HG02678 (cell line): Measurements from ENCODE around the gene MTA1.

Experiments used
- ATAC-seq: cut with Tn5 transposase; IDR thresholded peaks from one replicate; pipeline ENCODE4 v1.9.1; 2021; ENCODE audit warnings: mild to moderate bottlenecking, moderate library complexity; ENCODE audit not compliant: unreplicated experiment

MTA1 gene

DNA sequence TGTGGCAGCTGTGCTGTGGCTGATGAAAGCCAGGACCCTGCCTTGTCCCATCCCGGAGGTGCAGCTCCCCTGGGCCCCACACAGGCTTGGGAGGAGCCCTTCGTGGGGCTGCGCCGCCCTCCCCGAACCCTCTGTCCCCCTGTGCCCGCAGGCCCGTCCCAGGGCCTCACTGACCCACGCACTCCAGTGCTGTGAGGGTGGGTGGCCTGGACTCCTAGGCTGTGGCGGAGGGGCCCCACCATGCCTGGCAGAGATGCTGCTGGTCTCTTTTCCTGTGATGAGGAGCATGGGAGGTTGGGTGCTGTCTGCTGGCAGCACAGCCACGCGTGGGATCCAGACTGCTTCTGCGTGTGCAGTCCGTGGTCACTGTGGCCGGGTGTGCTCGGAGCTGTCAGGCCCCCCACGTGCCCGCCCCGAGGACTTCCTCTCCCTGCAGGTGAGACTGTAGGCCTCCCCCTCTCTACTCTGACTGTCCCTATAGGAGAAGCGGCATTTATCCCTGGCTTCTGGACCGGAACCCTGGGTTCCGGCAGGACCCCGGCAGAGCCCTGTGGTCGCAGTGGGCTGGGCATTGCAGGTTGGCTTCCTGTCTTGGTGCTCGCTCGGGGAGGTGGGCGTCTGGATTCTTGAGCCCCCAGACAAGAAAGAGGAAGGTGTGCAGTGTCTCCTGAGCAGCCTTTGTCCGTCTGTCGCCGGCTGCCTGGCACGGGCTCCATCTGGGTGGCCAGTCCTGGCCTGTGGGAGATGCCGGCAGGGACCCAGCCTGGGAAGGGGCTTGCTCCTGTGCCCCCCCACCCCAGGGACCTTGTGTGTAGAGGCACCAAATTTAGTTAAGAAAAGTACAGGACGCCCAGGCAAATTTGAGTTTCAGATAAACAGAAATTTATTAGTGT lies 2.3 kb downstream of the MTA1 start:
- ATAC-seq = no peak

DNA sequence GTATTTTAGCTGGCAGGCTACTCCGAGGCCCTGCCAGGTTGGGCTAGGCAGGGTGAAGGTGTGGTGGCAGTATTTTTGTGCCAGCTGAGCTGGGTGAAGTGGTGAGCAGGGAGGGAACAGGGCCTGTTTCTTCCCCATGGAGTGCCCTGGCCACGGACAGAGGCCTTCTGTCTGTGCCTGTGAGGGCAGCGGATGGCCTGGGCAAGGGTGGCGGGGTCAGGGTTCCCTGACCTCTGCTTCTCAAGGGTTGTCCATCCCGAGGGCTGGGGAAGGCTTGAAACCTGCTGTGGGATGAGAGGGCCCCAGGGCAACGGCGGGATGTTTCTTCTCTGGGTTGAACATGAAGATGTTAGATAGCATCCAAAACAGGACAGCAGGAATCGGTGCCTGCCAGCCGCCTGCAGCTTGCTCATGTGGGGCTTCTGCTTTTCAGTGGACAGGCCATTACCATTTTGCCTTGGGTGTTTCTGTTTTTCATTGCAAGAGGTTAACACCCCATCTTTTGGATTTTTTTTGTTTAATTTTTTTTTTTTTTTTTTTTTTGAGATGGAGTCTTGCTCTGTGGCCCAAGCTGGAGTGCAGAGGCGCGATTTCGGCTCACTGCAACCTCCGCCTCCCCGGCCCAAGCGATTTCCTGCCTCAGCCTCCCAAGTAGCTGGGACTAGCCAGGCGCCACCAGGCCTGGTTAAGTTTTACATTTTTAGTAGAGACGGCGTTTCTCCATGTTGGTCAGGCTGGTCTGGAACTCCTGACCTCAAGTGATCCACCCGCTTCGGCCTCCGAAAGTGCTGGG lies 3.3 kb downstream of the MTA1 start:
- ATAC-seq = no peak

DNA sequence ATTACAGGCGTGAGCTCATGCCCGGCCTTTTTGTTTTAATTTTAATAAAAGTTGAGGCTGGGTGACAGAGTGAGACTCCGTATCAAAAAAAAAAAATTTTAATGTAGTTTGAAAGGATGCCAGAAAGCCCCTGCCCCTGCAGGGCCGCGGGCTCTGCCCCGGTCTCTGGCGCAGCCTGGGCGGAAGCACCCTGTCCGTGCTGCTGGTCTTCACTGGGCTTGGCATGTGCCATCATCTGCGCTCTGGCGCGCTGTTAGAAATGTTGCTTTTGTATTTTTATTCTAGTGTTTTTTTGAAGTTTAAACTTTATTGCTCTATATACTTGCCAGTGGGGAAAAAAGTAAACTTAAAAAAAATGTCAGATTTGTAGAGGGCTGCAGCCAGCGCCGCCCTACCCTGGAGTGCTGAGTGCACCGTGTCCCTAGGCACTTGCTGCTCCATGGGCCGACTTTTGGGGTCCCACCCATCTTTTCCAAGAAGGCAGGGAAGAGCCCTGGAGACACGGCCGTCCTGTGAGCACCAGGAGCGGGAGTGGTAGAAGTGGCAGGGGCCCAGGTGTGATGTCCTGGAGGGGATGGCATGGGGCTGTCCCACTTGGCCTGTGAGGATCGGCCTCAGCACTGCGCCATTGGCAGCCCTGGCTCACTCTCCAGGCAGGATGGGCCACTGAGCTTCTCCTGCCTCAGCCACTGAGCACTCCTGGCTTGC lies 4.0 kb downstream of the MTA1 start:
- ATAC-seq = no peak

DNA sequence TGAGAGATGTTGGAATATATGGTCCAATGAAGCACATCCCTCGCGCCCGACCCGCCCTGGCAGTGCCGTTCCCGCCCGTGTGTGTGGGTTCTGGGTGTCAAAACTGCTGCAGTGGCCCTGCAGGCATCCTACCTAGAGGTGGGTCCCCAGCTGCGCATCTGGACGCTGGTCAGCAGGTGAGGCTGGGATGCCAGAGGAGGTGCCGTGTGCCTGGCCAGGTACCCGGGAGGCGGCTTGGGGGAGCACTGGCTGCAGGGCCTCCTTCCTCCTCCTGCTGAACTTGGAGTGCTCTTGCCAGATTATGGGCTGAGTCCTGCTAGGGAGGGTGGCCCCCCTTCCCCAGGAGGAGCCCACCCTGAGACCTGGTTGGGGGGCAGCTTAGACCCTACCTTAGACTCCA lies 5.2 kb downstream of the MTA1 start:
- ATAC-seq = no peak

DNA sequence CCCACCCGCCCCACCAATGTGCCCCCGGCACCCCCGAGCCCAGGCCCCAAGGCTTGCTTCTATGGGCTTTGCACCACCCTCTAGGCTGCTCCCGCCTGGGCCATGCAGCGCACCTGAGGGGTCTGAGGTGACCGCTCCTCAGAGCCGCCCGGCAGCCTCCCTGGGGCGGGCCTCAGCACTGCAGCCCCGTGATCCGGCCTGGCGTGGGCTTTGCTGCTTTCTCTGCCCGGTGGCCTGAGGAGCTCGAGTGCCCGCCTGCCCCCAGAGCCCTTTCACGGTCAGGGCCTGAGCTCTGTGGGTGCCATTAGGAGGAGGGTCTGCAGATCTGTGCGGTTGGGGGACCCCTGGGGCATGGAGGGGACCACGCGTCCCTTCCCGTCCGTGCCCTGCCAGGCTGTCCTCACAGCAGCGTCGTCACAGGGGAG lies 6.2 kb downstream of the MTA1 start:
- no peak for ATAC-seq

DNA sequence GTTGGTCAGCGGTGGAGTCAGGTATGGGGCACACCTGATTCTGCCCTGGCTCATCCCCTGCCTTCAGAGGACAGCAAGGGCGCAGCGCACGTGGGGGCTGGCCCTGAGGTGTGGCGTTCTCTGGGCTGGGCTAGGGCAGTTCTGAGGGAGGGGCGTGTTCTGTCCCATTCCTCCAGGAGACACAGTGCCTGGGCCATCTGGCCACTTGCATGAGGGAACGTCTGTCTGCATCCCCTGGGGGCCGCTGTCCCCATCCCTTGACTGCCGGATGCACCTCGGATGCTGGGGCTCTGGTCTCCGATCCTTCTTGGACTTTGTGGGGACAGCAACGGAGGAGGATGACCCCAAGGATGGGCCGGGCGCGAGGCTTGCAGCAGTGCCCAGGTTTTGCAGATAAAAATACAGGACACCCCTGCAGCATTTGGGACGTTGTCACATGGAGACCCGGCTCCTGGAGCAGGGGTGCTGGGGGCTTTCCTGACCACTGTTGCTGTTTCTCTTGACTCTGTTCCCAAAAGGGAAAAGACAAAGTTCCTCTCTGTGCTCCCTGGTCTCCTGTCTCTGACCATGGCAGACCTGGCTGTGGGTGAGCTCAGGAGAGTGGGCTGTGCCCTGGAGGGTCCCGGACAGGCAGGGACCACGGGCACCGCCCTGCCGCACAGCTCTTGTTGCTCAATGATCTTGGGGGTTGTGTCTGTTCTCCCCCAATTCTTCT lies 6.9 kb downstream of the MTA1 start:
- no peak for ATAC-seq

DNA sequence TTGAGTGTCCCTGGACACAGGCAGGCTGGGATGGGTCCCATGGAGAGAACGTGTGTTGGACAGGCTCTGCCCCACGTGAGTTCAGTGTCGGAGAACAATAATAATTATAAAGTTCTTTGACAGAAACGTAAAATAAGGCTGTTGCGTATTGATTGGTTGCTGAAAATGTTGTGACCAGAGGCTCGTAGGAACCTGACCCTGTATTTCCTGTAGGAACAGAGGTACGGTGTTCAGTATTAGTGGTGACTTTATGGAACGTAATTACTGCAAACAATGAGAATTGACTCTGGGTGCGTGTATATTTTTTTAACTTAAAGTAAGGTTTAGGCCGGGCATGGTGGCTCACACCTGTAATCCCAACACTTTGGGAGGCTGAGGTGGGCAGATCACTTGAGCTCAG lies 7.8 kb downstream of the MTA1 start:
- no peak for ATAC-seq

DNA sequence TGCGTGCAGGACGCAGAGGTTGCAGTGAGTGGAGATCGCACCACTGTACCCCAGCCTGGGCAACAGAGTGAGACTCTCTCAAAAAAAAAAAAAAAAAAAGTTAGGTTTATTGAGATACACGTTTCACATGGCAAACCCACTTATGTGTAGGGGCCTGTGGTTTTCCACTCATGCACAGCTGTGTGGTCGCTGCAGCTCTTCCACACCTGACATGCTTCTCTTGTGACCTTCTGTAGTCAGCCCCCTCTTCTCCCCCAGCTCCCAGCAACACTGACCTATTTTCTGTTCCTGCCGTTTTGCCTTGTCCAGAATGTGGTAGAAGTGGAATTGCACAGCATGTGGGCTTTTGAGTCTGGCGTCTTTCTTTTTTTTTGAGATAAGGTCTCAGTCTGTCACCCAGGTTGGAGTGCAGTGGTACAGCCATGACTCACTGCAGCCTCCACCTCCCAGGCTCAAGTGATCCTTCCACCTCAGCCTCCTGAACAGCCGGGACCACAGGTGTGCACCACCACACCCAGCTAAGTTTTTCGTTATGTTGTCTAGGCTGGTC lies 8.4 kb downstream of the MTA1 start:
- no peak for ATAC-seq

DNA sequence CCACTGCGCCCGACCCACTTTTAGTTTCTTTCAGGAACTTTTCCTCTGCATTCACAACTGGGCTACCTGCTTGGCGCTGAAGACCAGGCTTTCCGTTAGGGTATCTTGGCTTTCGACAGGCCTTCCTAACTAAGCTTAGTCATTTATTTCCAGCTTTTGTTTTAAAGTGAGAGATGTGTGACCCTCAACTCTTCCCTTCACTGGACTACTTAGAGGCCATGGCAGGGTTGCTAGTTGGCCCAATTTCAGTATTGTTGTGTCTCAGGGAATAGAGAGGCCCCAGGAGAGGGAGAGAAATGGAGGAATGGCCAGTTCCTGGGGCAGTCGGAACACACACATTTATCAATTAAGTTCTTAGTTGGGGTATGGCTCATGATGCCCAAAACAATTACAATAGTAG lies 10.4 kb downstream of the MTA1 start:
- no peak for ATAC-seq

DNA sequence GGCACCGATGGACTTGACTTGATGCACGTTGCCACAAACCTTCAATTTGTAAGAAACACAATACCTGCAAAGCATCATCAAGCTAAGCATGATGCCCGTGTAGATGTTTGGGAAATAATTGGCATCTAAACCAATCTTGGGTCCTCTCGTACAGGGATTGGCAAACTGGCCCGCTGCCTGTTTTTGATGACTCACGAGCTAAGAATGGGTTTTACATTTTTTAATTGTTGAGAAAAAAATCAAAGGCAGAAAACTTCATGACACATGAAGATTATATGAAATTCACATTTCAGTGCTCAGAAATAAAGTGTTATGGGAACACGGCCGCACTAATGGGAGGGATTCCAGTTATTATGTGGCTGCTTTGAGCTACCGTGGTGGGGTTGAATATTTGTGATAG lies 10.9 kb downstream of the MTA1 start:
- no peak for ATAC-seq

DNA sequence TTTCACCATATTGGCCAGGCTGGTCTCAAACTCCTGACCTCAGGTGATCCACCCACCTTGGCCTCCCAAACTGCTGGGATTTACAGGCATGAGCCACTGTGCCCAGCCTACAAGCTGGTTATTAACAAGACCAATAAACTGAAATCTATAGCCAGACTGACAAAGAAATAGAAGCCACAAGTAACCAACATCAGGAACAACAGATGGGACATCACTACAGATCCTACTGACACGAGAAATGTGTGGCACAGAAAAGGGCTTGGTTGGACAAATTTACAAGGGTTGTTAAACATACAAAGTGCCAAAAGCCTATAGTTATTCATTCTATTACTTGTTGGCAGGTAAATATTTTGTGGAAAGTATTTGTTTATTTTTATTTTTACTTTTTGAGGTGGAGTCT lies 11.6 kb downstream of the MTA1 start:
- no peak for ATAC-seq

DNA sequence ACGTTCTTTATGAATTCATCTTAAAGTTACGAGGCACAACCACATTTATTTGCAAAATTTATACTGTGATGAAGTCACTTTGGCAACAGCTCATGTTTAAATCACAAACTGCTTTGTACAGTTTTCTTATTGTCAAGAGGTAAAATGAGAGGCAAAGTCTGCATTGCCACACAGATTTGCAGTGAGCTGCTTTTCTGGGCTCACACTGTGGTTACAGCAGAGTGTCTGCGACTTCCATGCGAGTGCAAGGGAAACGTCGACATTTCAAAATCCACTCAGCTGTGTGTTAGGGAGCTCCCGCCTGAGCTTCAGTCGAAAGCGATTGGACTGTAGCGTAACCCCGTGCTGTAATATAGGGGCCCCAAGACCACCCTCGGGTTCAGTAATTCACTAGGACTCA lies 13.0 kb downstream of the MTA1 start:
- ATAC-seq = no peak

DNA sequence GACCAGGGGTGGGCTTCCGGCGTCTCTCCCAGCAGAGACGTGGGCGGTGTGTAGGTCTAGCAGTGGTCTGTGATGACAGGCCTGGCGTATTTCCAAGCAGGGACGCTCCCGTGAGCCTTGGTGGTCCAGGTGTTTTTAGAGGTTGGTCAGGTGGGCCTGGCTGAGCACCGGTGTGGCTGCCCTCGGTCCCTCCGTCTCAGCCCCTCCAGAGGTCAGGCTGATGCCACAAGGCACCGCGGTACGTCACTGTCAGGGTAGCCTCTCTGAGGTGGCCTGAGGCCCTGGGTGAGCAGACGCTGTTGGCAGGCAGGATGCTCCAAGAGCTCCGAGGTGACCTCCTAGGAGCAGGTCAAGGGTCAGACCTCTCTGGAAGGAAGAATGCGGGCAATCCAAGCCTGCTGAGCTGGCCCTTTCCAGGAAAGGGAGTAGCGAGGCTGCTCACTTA lies 13.6 kb downstream of the MTA1 start:
- no peak for ATAC-seq

DNA sequence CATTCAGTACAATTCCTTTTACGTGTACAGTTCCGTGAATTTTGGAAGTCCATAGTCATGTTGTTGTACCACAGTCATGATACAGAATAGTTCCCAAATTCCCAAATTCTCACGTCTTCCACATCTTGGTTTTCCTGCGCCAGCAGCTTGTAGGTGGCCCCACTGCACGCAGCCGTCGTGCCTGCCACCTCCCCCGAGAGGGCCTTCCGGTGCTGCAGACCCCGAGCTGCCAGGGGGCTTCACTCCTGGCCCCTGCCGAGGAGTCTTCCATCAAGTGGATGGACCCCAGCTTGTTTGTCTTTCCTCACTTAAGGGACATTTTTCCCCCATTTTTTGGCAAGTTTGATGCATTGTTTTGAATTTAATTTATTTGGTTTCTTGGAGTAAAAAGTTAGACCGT lies 16.8 kb downstream of the MTA1 start:
- ATAC-seq = no peak

DNA sequence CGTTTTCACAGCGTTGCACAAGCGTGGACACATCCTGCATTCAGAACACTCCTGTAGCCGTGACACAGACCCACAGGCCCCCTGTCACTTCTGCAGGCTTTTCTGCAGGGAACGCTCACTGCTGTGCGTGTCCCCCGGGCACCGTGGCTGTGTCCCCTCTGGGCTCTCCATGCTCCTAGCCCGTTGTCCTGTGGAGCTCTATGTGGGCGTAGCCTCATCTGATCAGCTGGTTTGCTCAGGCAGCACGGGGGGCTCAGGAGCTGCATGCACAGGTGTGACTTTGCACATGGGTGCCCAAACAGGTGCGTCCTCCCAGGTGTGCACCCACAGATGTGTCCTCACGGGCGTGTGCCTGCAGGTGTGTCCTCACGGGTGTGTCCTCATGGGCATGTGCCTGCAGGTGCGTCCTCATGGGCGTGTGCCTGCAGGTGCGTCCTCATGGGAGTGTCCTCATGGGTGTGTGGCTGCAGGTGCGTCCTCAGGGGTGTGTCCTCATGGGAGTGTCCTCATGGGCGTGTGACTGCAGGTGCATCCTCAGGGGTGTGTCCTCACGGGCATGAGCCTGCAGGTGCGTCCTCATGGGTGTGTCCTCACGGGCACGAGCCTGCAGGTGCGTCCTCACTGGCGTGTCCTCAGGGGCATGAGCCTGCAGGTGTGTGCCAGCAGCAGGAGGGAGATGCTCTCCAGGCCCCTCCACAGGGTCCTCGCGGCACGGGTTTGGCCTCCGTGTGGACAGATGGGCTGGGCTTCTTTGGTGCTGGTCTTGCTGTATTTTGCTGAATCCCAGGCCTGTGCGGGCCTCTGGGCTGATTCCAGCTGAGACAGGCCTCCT lies 17.5 kb downstream of the MTA1 start:
- no peak for ATAC-seq

DNA sequence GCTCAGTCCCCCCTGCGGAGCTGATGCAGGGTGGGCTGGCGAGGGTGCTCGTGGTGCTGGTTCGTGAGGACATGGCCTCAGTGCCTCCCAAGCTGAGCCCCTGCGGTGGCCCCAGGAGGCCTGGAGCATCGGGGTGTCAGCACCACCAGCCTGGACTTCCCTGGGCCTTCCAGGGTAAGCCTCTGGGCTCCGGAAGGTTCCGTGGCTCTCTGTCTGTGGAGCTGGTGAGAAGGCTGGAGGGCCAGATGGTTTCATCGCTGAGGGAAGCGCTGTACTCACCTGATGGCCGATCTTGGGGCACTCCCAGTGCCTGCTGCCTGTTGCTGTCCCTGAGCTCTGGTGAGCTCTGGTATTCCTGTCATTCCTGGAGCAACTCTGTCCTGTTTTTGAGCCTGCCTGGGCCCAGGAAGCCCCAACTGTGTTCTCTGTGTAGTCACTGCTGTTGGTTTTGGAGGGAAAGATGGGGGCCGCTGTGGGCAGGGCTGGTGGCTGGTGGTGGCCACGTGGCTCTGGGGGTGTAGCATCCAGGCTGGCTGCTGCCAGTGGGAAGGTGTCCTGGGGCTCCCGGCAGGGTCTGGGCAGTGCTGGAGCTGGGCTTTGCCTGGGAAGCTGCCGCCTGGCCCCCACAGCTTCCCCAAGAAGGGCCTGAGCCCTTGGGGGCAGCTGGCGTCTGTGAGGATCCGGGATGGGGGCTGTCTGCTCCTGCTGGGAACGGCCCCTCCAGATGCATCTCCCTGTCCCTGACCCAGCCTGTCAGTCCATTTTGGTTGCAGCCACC lies 18.3 kb downstream of the MTA1 start:
- no peak for ATAC-seq

DNA sequence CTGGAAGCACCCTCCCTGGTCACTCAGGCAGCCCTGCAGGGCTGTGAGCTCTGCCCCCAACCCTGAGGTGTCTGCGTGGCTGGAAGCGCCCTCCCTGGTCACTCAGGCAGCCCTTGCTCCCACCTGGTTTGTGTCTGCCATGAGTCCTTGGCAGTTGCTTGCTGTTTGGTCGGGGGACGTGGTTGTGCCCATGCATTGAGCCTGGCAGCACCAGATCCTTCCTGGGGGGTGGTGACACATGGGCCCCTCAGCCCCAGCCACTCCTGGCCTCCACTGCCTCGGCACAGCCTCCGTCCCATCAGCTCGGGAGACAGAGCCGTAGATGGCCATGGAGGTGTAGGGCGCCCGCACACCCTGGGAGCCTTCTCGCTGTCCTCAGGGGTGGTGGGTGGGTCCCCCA lies 19.6 kb downstream of the MTA1 start:
- ATAC-seq = no peak

DNA sequence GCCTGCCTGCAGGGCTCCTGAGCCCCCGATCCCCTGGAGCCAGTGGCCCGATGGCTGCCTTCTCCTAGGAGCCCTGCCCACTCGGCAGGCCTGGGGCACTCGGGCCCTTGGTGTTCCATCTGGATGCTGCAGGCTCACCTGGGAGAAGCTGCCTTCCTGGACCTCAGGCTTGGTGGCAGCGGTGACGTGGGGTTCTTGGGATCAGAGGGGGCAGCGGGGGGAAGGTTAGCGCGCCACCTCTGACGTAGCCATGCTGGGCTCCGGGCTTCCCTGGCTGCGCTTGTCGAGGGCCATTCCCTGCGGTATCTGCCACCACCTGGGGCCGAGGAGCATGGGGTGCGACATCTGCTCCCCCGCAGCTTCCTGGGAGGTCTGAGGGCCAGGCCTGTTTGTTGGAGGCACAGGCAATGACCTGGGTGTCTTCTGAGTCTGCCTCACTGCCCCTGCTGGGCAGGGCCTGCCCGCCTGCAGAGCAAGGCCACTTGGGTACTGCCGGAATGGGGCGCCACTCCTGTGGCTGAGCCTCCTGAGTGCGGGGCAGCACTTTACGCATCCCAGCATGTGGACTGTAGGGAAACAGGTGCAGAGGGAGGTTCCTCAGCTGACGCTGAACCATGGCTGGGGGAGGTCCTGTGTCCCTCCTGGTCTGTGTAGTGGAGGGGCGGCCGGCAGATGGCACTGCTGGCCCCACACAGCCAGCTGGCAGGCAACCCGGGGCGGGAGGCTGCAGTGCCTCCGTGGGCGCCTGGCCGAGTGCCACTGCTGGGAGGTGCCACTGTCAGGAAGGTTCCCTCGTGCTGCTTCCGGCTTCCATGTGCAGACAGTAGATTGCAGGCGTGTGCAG lies 20.3 kb downstream of the MTA1 start:
- ATAC-seq = no peak
